HG02840 (cell line): Measurements from ENCODE around the gene SPO11.

Experiments
- ATAC-seq: cut with Tn5 transposase; IDR thresholded peaks from one replicate; pipeline ENCODE4 v1.9.1; 2021; ENCODE audit warnings: mild to moderate bottlenecking, moderate library complexity, moderate number of reproducible peaks; ENCODE audit not compliant: unreplicated experiment, low FRiP score

The SPO11 gene, protein sequence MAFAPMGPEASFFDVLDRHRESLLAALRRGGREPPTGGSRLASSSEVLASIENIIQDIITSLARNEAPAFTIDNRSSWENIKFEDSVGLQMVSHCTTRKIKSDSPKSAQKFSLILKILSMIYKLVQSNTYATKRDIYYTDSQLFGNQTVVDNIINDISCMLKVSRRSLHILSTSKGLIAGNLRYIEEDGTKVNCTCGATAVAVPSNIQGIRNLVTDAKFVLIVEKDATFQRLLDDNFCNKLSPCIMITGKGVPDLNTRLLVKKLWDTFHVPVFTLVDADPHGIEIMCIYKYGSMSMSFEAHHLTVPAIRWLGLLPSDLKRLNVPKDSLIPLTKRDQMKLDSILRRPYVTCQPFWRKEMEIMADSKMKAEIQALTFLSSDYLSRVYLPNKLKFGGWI

DNA sequence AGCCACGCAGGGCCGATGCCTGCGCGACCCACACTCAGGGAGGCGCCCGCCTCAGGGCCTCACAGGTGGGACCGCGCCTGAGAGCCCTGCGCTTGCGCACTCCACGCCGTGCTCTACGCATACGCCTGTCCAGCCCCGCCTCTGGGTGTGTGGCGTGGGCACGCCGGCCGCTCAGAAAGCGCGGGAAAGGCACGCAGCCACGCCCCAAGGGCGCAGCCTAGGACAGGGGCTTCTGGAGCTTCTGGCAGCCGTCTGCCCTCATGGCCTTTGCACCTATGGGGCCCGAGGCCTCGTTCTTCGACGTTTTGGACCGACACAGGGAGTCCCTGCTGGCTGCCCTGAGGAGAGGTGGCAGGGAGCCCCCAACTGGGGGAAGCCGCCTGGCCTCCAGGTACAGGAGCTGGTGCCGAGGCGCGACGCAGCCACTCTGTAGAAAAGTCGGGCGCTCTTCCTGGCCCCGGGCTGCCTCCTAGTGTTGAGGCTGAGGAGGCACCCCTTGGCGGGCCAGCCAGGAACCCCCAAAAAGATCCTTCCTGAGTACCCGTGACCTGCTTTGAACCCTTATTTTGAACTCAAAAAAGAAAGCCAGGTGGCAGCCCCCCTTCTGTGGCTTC is at the start of gene SPO11:
SPO11 (plus strand) TSS at position 196 of the 614 bp plus-strand sequence; CDS start at position 261, 65 bp downstream.
- ATAC-seq = no peak

DNA sequence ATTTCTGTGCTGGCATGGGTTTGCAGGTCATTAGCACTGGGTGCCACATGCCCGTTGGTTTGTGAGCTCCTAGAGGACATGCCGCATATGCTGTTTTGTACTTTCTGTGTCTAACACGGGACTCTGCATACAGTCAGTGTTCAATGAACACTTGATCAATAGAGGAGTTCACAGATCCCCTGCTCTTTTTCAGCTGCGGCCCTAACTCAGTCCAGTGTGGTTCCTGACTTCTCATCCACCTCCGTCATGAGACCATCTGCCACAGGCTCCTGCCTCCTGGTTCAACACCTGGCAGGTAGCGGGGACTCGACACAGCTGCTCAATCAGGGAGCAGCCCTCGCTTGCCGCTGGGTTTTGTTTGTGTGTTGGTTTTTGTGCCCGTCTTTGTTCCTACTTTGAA is 49.4 kb upstream of the SPO11 start:
- ATAC-seq = no peak

DNA sequence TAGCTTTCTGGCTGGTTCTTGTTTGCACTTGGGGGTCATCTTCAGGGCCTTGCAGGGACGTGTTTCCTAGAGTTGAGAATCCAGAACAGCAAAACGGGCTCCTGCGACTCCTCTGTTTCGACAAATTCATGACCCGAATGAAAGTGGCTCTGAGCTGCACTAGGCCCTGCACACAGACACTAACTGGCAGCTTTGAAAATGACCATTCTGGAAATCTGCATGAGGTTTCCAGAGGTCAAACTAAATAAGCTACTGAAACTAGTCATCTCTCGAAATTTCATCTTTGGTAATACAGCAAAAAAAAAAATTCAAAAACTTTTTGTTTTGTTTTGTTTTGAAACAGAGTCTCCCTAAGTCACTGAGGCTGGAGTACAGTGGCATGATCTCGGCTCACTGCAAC is 47.7 kb upstream of the SPO11 start:
- ATAC-seq = no peak

DNA sequence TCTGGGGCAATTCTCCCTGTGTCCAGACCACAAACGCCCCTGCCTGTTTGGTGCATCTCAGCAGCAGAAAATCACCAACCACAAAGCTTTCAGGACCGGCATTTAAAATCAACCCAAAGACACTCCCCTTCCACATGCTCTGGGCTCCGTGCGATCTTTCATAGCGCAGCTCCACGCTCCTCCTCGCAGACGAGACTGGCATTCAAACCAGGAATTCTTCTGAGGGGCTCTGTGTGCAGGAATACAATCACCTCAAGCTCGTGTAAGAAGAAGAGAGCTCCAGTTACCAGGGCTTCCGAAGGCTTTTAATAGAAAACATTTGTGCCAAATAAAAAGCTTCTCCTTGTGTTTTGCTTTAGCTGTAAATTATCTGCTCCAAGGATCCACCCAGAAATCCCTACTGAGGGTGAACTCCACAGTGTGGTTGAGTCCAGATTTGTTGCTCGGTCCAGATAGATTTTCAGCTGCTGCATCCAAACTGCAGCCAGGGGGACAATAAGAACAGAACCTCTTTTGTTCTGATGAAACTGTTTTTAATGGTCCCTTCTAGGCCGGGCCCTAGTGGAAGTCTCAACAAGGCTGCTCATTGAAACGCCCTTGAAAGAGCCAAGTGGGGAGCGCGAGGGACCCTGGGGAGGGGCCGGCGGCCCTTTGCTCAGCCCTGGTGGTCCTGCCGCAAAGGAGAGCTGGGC is 46.8 kb upstream of the SPO11 start:
- no peak for ATAC-seq

DNA sequence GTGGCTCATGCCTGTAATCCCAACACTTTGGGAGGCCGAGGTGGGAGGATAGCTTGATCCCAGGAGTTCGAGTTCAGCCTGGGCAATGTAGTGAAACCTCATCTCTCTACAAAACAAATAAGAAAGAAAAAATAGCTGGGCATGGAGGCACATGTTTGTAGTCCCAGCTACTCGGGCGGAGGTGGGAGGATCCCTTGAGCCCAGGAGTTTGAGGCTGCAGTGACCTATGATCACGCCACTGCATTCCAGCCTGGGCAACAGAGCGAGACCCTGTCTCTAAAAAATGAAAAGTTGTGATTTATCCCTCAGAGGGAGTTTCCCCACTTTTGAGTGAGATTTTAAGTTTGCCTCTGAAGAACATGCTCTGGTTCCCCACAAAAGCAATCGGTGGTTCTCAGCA is 45.7 kb upstream of the SPO11 start:
- ATAC-seq = no peak

DNA sequence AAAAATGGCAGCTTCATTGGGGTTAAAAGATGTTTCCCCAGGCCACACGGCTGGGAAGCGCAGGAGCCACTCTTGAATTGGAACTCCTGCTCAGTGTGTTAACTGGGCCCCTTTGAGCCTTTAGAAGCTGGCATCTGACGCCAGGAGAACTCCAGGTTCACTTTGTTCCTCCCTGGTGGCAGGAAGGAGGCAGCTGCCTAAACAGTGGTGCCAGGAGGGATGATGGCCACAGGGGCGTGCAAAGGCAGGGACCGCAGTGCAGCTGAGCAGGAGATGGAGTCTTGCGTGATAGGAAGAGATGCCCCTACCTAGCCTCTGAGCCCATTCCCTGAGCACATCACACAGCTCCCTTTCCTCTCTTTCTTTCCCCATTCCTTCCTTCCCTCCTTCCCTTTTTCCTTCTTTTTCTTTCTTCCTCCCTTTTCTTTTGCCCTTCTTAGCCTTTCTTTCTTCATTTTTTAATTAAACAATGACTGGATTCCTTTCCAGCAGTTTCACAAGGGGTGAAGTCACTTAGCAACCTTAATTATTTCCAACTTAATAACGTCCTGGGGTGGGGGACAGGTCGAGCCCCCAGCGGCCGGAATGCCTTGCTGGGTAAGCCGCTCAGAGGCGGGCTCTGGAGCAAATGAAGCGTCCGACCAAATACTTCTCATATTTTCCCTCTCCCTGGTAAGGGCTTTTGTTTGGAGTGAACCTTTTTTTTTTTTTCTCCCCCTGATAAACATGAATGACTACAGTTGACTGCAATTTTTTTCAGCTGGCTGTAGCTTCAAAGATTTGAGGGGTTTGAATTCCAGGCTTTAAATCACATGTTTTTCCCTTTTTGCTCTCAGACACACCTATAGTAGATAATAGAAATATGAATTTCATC is 42.4 kb upstream of the SPO11 start:
- ATAC-seq = no peak

DNA sequence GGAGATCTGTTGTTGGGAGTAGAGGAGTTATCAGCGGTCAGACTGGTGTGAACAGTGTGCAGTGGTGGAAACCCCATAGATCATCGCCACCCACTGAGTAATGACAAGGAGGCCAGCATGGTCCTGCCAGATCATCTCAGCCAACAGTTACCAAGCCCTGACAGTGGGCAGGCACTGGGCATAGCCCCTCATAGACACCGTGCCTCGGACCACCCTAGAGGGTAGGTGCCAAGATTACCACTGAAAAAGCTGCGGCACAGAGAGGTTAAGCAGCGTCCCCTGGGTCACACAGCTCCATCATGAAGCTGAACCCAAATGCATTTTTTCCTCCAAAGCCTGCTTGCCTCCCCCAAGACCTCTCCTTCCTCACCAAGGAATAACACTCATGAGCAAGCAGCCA is 41.7 kb upstream of the SPO11 start:
- ATAC-seq = no peak

DNA sequence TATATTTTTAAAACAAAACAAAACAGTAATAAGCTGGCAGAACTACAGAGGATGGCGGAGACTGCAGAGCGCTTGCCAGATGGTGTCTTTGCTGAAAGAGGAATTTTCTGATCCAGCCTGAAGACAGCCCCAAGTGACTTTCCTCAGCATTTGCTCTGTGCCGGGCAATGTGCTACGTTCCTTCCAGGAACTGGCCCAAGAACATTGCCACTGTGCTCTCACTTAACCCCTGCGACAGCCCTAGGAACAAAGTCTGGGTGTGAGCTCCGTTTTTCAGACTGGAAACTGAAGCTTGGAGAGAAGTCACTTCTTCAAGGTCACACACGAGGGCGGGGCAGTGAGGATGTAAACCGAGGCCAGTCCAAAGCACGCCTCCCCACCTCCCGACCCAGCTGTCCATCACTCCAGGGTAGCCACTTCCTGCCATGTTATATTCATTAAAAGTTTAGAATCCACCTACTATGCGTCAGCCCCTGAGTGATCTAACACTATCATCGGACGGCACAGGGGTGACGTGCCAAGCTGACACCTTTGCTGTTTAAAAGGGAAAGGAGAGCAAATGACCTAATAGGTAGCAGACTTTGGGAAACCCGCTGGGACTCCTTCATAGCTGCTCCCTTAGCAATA is 40.8 kb upstream of the SPO11 start:
- no peak for ATAC-seq

DNA sequence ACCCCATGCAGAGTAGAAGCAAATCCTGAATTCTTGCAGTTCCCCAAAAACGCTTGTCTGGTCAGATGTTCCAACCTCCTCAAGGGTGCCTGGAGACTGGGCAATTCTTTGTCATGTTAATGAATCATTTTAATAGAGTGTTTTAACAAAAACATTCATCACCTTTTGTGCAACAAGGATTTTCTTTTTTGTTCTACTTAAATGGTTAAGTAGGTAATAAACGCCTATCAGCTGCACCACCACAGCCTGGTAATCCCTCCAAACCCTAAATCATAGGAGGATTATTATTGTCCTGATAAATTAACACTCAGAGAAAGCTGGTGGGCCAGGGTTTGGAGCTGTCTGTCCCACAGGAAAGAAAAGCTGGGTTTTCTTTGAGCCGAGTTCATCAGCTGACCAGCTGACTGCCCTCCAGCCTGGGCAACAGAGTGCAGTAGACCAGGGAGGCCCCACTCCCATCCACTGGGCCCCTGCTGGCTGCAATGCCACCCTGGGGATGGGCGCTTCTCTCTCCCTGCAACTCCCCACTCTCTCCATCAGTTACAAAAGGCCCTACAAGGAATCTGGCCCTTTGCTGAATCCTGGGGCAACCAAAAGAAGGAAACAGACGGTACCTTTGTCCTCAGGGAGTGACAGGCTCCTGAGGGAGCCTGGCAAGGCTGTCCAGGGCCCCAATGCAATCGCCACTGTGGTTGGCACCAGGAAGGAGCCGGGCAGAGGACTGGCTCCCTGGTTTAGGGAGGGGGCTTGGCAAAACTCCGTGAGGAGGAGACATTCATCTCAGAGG is 40.0 kb upstream of the SPO11 start:
- ATAC-seq = no peak

DNA sequence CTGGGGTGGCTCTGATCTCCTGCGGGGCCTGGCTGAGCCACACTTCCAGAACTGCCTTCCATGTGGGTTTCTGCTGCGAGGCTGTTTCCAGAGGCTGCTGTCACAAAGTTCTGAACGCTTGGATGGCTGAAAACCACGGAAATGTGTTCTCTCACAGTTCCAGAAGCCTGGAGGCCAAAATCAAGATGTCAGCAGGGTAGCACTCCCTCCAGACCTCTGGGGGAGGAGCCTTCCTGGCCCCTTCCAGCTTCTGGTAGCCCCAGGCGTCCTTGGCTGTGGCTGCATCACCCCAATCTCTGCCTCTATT is 39.5 kb upstream of the SPO11 start:
- no peak for ATAC-seq

DNA sequence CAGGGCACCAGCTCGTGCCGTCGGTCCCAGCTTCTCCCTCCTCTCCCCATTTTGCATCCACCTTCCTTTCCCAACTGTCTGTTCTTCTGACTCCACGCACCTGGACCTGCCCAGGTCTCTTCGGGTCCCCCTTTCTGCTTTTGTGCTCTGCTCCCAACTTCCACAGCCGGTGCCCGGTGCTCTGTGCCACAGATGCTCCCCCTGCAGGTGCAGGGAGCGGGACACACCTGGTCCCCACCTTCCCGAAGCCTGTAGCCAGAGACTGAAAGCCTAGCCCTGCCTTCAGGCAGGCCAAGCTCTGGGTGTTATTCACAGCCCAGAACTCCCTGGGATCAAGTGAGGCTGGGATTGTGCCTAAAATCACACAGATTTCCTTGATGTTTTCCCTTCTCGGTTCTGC is 38.6 kb upstream of the SPO11 start:
- ATAC-seq = no peak

DNA sequence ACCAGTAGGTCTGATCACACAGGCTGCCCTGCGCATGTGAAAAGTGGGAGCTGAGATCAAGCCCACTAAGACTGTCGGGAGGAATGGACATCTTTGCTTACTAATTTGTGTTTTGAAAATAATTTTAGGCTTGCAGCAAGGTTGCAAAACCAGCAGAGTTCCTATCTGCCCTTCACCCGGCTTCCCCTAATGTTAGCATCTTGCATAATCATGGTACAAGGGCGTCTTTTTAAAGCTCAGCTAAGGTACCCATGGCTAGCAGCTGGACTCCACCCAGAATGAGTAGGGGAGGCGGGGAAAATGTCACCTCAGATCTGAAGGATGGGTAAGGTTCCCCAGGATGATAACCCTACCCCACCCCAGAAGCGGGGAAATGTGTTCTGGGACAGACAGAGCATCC is 37.9 kb upstream of the SPO11 start:
- ATAC-seq = no peak

DNA sequence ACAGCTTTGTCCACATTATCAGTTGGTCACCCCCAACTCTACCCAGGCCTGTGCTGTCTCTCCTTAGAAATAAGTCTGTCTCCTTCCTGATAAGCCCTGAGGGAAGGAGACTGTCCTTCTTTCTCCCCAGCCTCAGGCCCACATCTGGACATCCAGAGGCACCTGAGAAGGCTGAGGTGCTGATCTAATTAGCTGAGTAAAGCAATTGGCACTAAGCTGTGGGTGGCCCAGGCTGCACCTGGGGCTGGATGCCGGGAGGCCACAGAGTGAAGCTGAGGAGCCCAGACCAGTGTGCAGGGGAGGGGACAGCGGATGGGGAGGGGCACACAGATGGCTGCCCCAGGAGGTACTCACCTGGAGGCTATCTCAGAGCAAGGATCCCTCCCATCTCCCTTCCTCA is 37.0 kb upstream of the SPO11 start:
- ATAC-seq = no peak

DNA sequence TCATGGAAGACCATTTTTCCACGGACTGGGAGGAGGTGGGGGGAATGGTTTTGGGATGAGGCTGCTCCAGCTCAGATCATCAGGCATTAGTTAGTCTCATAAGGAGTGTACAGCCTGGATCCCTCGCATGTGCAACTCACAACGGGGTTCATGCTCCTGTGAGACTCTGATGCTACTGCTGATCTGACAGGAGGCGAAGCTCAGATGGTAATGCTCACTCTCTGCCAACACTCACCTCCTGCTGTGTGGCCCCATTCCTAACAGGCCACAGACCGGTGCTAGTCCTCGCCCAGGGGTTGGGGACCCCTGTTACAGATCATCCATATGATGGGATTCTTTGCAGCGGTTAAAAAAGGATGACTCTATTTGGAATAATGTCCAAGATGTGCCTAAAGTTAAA is 35.6 kb upstream of the SPO11 start:
- no peak for ATAC-seq

DNA sequence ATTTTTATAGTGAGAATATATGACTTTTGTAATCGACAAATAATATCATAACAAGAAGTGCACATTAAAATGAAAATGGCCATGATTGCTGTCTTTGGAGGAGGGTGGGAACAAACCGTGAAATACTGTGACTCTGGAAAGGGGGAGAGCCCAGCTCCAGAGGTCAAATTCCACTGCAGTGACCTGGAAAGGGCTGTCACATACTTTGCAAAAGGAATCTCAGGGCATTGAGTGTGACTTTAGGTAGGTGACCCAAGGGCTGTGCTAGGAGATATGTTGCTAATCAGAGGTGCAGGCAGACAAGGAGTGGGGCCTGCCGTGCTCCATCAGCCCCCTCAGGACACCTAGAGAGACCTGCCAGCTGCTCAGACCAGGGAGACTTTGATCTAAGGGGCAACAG is 35.1 kb upstream of the SPO11 start:
- no peak for ATAC-seq

DNA sequence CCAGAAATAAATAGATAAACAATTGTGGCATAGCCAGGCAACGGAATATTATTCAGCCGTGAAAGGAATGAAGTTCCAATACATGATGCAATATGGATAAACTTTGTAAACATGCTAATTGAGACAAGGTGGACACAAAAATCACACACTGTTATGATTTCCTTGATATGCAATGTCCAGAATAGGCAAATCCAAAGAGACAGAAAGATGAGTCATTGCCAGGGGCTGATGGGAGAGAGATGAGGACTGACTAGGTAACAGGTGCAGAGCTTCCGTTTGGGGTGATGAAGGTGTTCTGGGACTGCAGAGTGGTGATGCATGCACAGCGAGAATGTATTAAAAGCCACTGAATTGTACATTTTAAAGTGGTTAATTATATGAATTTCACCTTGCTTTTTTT is 31.1 kb upstream of the SPO11 start:
- ATAC-seq = no peak

DNA sequence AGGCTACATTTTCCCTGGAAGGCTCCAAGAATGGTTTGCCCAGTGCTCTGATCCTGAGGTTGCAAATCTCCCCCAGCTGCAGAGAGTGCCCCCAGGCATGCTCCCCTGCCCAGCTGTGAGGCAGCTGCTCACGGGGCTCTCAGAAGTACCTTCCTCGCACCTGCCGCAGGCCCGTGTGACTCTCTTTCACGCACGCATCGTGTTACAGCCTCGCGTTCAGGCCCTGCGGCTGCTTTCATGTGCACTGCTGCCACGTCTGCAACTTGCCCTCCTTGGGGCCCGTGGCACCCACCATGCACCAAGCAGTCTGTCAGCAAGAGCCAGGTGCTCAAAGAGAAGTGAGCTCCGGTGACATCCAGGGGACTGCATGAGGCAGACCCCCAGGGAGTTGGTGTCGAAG is 28.6 kb upstream of the SPO11 start:
- ATAC-seq = no peak

DNA sequence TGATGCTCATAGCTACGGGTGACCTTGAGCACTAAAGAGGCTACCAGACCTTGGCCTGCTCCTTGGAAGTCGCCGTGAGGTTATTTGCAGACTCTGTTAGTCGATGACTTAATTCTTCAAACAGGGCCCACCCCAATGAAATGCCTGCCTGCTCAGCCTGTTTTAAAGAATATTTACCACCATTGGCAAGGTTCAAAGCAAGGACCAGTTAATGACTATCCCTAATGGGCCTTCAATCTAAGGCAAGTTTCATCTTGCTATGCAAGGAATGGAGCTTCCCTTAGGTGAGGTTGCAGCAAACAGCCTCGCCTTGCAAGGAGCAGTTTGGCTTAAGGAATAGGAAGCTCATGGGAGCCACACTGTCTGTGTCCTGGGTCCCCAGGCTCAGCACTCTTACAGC is 22.9 kb upstream of the SPO11 start:
- ATAC-seq = no peak

DNA sequence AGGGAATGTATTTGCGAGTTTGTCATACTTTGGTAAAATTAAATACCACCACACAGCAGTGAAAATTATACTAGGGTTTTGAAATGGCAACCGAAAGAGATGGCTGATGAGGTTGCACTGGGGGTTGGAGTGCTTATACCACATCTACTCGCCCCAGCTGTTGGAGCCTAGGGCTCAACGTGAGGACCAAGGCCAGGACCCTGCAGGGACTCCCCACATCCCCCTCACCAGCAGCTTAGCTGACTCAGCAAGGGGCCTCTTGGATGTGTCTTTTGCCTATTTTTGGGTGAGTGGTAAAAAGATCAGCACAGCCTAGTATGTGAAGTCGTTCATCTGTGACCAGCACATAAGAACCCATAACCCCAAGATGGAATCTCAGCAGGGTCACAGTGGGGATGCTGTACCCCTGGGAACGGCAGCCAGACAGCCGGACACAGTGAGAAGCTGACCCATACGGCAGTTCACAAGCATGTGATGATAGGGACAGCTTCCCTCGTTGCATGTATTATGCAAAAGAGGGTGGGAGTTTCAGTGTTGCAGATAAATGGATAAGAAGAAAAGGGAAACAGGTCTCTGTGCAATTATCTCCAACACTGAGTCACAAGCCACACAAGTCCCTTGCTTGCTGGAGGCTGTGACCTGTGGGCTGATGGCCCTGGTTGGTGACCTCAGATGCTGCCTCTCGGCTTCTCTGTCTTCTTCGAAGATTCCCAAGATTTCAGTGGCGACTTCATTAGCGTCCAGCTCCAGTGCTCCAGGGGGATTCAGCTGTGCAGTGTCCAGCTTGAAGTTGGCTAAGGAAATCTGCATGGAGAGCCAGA is 20.9 kb upstream of the SPO11 start:
- no peak for ATAC-seq
